B cell (primary cell): ENCODE data around the gene STXBP5L. TPM values are rescaled to one million over a fixed set of nuclear protein-coding genes. Genes with fewer than 3 reads are reported as not detected.

Experiments
- ATAC-seq: fragments of 200-7000 bp; cut with Tn5 transposase; one replicate; pipeline ENCODE4 v1.10.0; 2021; ENCODE audit warnings: low read depth, mild to moderate bottlenecking, moderate number of reproducible peaks, moderate library complexity
- CTCF ChIA-PET: fragments of 350-600 bp; sonication (Branson Sonifier 250); formaldehyde crosslinking; loops from one replicate; lab custom pipeline; 2021; ENCODE audit warnings: antibody characterized with exemption, inconsistent platforms; lab: Charles Lee
- POLR2A ChIA-PET: fragments of 350-600 bp; sonication (Branson Sonifier 250); formaldehyde crosslinking; loops from one replicate; lab custom pipeline; 2021; ENCODE audit warnings: antibody characterized with exemption; lab: Charles Lee
- DNase-seq: peaks from one replicate; pipeline ENCODE4 v3.0.0; 2013
- H2AFZ ChIP-seq: 2 replicates; pipeline ENCODE4 v1.6.1; 2012; ENCODE audit warnings: mild to moderate bottlenecking, low read depth, low read length; ENCODE audit not compliant: insufficient read depth, poor library complexity, severe bottlenecking
- H3K27ac ChIP-seq, 2 donors: 1 replicate in 1 of 2; 2 replicates in 1 of 2; pipeline ENCODE4 v1.5.1; 2012 to 2013; ENCODE audit warnings: low read length in 2 of 2, mild to moderate bottlenecking in 2 of 2, moderate library complexity in 1 of 2
- H3K27me3 ChIP-seq, 4 experiments: fragments of 200-600 bp in 1 of 4; sonication (generic) in 1 of 4; replicated peaks in 1 of 4; 1 replicate in 2 of 4; 2 replicates in 2 of 4; pipeline versions ENCODE4 v1.6.1 to v1.7.0; 2013 to 2016; ENCODE audit warnings: low read length in 3 of 4, mild to moderate bottlenecking in 2 of 4, mixed read lengths in 1 of 4, moderate library complexity in 1 of 4; ENCODE audit not compliant: insufficient read depth in 4 of 4, control insufficient read depth in 3 of 4; ENCODE audit errors: control extremely low read depth in 1 of 4
- H3K36me3 ChIP-seq, 2 experiments: replicated peaks in 1 of 2; 1 replicate in 1 of 2; 2 replicates in 1 of 2; pipeline versions ENCODE4 v1.6.1 to v1.7.1; 2013; ENCODE audit warnings: low read length in 1 of 2; ENCODE audit not compliant: insufficient read depth in 2 of 2, control insufficient read depth in 1 of 2; ENCODE audit errors: control extremely low read depth in 1 of 2, extremely low read depth in 1 of 2
- H3K4me1 ChIP-seq, 2 donors: fragments of 200-600 bp in 1 of 2; sonication (generic) in 1 of 2; 1 replicate in 1 of 2; 2 replicates in 1 of 2; pipeline versions ENCODE4 v1.5.1 to v1.6.1; 2013 to 2017; ENCODE audit warnings: low read length in 2 of 2; ENCODE audit not compliant: control insufficient read depth in 2 of 2, insufficient read depth in 2 of 2
- H3K4me2 ChIP-seq: replicated peaks from 2 replicates; pipeline ENCODE3; 2012; ENCODE audit warnings: mild to moderate bottlenecking, low read depth, low read length; ENCODE audit not compliant: poor library complexity, severe bottlenecking
- H3K4me3 ChIP-seq, 5 experiments: fragments of 200-600 bp in 1 of 5; sonication (generic) in 1 of 5; 1 replicate in 3 of 5; 2 replicates in 2 of 5; pipeline versions ENCODE4 v1.5.1 to v1.7.0; 2011 to 2016; ENCODE audit warnings: low read length in 4 of 5, mild to moderate bottlenecking in 4 of 5, low read depth in 2 of 5, control low read depth in 1 of 5, moderate library complexity in 1 of 5; ENCODE audit not compliant: insufficient read depth in 1 of 5; ENCODE audit errors: control extremely low read depth in 1 of 5, extremely low read depth in 1 of 5
- H3K79me2 ChIP-seq: fragments of 200-600 bp; sonication (generic); one replicate; pipeline ENCODE4 v1.6.0; 2016; ENCODE audit warnings: low read length; ENCODE audit not compliant: control insufficient read depth, insufficient read depth
- H3K9ac ChIP-seq: fragments of 200-600 bp; sonication (generic); 2 replicates; pipeline ENCODE4 v1.6.1; 2017; ENCODE audit warnings: mild to moderate bottlenecking, low read length, moderate library complexity
- H3K9me3 ChIP-seq, 3 donors: one replicate each; pipeline versions ENCODE4 v1.6.1 to v1.7.1; 2013; ENCODE audit warnings: low read length in 2 of 3; ENCODE audit not compliant: control insufficient read depth in 2 of 3, insufficient read depth in 1 of 3; ENCODE audit errors: control extremely low read depth in 1 of 3
- H4K20me1 ChIP-seq: 2 replicates; pipeline ENCODE4 v1.6.0; 2012; ENCODE audit warnings: mild to moderate bottlenecking, low read length; ENCODE audit not compliant: insufficient read depth, control insufficient read depth, poor library complexity, severe bottlenecking
- H3K27ac Mint-ChIP-seq: one replicate; pipeline ENCODE4 v1.8.0; 2021; ENCODE audit warnings: mixed read lengths
- H3K27me3 Mint-ChIP-seq: one replicate; pipeline ENCODE4 v1.8.0; 2021; ENCODE audit warnings: mixed read lengths
- H3K4me1 Mint-ChIP-seq: one replicate; pipeline ENCODE4 v1.8.0; 2021; ENCODE audit warnings: mixed read lengths
- H3K4me3 Mint-ChIP-seq: one replicate; pipeline ENCODE4 v1.8.0; 2021; ENCODE audit warnings: mixed read lengths
- H3K9me3 Mint-ChIP-seq: one replicate; pipeline ENCODE4 v1.8.0; 2022; ENCODE audit warnings: mixed read lengths; ENCODE audit not compliant: insufficient read depth
- EZH2 ChIP-seq: IDR thresholded peaks from 2 replicates; pipeline ENCODE4 v1.6.1; 2012; ENCODE audit warnings: borderline replicate concordance, low read depth, mild to moderate bottlenecking, moderate library complexity, low read length; ENCODE audit not compliant: insufficient read depth, poor library complexity, severe bottlenecking
- WGBS: methylation state at CpG from one replicate; pipeline ENCODE4 v1.1.5; 2013; ENCODE audit warnings: missing lambda C conversion rate; ENCODE audit not compliant: insufficient coverage; 5-methylcytosine and 5-hydroxymethylcytosine counted together
- intact Hi-C: fragments of 100-400 bp; cut with micrococcal nuclease; formaldehyde crosslinking; loops from one replicate; pipeline ENCODE4 v1.10.0; 2022
- polyA plus RNA-seq: library from polyadenylated mRNA; depleted of rRNA; stranded (reverse); fragments of >200 nt; gene quantifications from 2 replicates; pipeline ENCODE4 v1.2.3, GENCODE V29; 2012
- total RNA-seq, 2 donors: library from RNA; stranded (reverse); fragments of 120-200 nt in 1 of 2; gene quantifications; 1 replicate in 1 of 2; 2 replicates in 1 of 2; pipeline versions ENCODE4 v1.2.3 to v1.2.4, GENCODE V29; 2013 to 2022
- TF ChIP-seq, protein P1 (sequence below): fragments of 200-600 bp; IDR thresholded peaks from one replicate; pipeline ENCODE4 v1.8.0; 2022; ENCODE audit warnings: antibody characterized with exemption, mild to moderate bottlenecking

The STXBP5L gene
- total and polyA plus RNA-seq, 2 donors (not counting 1 experiment from before 2014, with no cell fraction given): not detected

- H3K27ac Mint-ChIP-seq: no peak overlapping the region
- intact Hi-C loops: no loop called here
- ATAC-seq: no peak
- no peaks in the 10 kb centered on the region for H3K4me1 Mint-ChIP-seq
- Histone ChIP-seq H3K79me2 (no peaks in the 10 kb centered on the region), H4K20me1 (no peaks in the 10 kb centered on the region), H3K27me3 (no peaks in the 10 kb centered on the region), H3K4me2 (no peak overlapping the region), H3K9ac (no peak overlapping the region), H3K36me3 (no peaks in the 10 kb centered on the region), H2AFZ (no peak overlapping the region), H3K9me3 (peaks cover 0 to 5% (median 0%) of the 10 kb centered on the region in 3 donors), H3K4me1 (no peaks in the 10 kb centered on the region), H3K4me3 (no peak overlapping the region), H3K27ac (no peak overlapping the region)
- H3K27me3 Mint-ChIP-seq: peaks cover 11% of the 10 kb centered on the region
- H3K9me3 Mint-ChIP-seq: peaks cover 5% of the 10 kb centered on the region
- POLR2A ChIA-PET: no interaction called here
- CTCF ChIA-PET: no interaction called here
- no peak for DNase-seq
- no peak for TF ChIP-seq EZH2
- TF ChIP-seq, protein P1, sequence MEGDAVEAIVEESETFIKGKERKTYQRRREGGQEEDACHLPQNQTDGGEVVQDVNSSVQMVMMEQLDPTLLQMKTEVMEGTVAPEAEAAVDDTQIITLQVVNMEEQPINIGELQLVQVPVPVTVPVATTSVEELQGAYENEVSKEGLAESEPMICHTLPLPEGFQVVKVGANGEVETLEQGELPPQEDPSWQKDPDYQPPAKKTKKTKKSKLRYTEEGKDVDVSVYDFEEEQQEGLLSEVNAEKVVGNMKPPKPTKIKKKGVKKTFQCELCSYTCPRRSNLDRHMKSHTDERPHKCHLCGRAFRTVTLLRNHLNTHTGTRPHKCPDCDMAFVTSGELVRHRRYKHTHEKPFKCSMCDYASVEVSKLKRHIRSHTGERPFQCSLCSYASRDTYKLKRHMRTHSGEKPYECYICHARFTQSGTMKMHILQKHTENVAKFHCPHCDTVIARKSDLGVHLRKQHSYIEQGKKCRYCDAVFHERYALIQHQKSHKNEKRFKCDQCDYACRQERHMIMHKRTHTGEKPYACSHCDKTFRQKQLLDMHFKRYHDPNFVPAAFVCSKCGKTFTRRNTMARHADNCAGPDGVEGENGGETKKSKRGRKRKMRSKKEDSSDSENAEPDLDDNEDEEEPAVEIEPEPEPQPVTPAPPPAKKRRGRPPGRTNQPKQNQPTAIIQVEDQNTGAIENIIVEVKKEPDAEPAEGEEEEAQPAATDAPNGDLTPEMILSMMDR: no peak
- H3K4me3 Mint-ChIP-seq: no peak overlapping the region
Measured at GRCh38 chr3:121324320-121324719, 416.3 kb downstream of the STXBP5L start.

- Mint-ChIP-seq H3K4me1 (no peaks in the 10 kb centered on the region), H3K27ac (no peak overlapping the region), H3K9me3 (peaks cover 2% of the 10 kb centered on the region), H3K4me3 (no peak overlapping the region), H3K27me3 (peaks cover 17% of the 10 kb centered on the region)
- H3K9ac ChIP-seq: no peak overlapping the region
- no peaks in the 10 kb centered on the region for H3K36me3 ChIP-seq
- no peak for ATAC-seq
- no peak overlapping the region for H2AFZ ChIP-seq
- no peak overlapping the region for H3K4me3 ChIP-seq
- H3K9me3 ChIP-seq: no peaks in the 10 kb centered on the region
- H3K27ac ChIP-seq: no peak overlapping the region
- H3K27me3 ChIP-seq: peaks cover 0 to 3% (median 0%) of the 10 kb centered on the region in 4 experiments
- WGBS: no CpG with 5 or more reads among the region's 1 CpG
- no peaks in the 10 kb centered on the region for H3K79me2 ChIP-seq
- intact Hi-C loops: no loop called here
- H3K4me2 ChIP-seq: no peak overlapping the region
- DNase-seq: no peak
- no peaks in the 10 kb centered on the region for H3K4me1 ChIP-seq
- TF ChIP-seq, protein P1: no peak
- TF ChIP-seq EZH2: no peak
- H4K20me1 ChIP-seq: no peaks in the 10 kb centered on the region
- ChIA-PET POLR2A (no interaction called here), CTCF (no interaction called here)
Measured at GRCh38 chr3:121330118-121330517, 422.1 kb downstream of the STXBP5L start.
